ENCODE data around the gene CFAP73. TPM values are rescaled to one million over a fixed set of nuclear protein-coding genes. Genes with fewer than 3 reads are reported as not detected.

The CFAP73 gene
- total RNA-seq, 6 experiments from 2014 or later, result 0.17 TPM; not detected in 5

DNA sequence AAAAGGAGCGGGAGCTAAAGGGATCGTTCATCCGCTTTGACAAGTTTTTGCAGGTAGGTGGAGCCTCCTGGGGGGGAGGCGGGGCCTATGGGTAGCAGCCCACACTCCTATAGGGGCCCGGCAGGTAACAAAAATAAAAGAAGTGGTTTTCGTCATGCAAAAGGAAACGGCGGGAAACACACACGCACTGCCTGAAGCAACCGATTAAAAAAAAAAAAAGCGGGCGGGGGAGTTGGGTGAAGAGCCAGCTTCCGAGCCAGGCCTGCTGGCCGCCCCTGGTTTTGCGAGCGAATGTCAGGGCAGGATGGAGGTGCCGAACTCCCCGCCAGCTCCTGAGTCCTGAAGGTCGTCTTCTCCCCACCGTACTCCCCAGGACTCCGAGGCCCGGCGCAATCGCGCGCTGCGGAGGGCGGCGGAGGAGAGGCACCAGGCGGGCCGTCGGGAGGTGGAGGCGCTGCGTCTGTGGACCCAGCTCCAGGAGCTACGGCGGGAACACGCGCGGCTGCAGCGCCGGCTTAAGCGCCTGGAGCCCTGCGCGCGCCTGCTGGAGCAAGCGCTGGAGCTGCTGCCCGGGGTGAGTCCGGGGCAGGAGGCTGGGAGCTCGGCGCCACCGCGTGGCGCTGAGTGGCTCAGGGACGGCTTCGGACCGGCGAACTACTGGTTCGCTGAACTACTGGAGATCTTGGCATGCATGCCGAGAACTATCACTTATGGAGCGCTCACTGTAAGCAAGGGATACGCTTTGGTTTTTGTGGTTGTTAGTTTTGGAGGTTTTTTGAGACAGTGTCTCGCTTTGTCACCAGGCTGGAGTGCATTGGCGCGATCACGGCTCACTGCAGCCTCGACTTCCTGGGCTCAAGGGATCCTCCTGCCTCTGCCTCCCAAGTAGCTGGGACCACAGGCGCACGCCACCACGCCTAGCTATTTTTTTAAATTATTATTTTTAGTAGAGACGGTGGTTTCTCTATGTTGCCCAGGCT, 3.6 kb downstream of the CFAP73 start:
- Mint-ChIP-seq H3K27me3 (ENCODE audit: insufficient read depth) (peaks cover 24% of the 10 kb centered on the region), H3K27ac (no peak overlapping the region), H3K4me1 (ENCODE audit: low read depth) (peaks cover 24% of the 10 kb centered on the region), H3K36me3 (ENCODE audit: low read depth) (no peaks in the 10 kb centered on the region), H3K9me3 (no peaks in the 10 kb centered on the region), H3K4me3 (peak overlapping the region; percentile 64)
- TF ChIP-seq, protein P1, sequence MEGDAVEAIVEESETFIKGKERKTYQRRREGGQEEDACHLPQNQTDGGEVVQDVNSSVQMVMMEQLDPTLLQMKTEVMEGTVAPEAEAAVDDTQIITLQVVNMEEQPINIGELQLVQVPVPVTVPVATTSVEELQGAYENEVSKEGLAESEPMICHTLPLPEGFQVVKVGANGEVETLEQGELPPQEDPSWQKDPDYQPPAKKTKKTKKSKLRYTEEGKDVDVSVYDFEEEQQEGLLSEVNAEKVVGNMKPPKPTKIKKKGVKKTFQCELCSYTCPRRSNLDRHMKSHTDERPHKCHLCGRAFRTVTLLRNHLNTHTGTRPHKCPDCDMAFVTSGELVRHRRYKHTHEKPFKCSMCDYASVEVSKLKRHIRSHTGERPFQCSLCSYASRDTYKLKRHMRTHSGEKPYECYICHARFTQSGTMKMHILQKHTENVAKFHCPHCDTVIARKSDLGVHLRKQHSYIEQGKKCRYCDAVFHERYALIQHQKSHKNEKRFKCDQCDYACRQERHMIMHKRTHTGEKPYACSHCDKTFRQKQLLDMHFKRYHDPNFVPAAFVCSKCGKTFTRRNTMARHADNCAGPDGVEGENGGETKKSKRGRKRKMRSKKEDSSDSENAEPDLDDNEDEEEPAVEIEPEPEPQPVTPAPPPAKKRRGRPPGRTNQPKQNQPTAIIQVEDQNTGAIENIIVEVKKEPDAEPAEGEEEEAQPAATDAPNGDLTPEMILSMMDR (IDR thresholded peaks at IDR 0.05), result peak; percentile 63; the same call in 1 of the 2 replicates
- peak; percentile 55 for DNase-seq

DNA sequence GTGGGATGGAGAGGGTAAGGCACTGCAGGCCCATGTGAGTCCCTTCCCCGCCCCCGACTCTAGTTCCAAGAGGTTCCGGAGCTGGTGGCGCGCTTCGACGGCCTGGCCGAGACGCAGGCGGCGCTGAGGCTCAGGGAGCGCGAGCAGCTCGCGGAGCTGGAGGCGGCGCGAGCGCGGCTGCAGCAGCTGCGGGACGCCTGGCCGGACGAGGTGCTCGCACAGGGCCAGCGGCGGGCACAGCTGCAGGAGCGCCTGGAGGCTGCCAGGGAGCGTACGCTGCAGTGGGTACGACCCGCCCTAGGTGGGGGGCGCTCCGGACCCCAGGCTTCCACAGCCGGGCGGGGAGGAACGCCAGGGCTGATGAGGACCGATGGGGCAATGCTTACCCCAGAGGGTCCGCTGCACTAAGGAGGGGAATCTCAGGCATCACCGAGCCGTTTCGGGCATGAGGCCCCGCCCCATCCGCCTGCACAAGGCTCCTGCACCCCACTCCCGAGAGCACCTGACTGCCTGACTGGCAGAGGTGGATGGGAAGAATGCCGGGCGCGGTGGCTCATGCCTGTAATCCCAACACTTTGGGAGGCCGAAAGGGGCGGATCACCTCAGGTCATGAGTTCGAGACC, 4.9 kb downstream of the CFAP73 start:
- Mint-ChIP-seq H3K36me3 (ENCODE audit: low read depth) (no peaks in the 10 kb centered on the region), H3K27me3 (ENCODE audit: insufficient read depth) (peaks cover 24% of the 10 kb centered on the region), H3K27ac (no peak overlapping the region), H3K4me3 (no peak overlapping the region), H3K9me3 (no peaks in the 10 kb centered on the region), H3K4me1 (ENCODE audit: low read depth) (peaks cover 21% of the 10 kb centered on the region)
- TF ChIP-seq, protein P1 (IDR thresholded peaks at IDR 0.05), result no peak
- no peak for DNase-seq

DNA sequence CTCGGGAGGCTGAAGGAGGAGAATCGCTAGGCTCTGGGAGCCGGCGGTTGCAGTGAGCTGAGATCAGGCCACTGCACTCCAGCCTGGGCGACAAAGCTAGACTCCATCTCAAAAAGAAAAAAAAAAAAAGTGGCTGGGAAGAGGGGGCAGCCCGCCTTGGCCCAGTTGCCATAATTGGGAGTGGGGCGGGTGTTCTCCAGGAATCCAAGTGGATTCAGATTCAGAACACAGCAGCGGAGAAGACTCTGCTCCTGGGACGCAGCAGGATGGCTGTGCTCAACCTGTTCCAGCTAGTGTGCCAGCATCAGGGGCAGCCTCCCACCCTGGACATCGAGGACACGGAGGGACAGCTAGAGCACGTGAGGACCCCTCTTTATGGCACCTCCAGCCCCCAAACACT, 5.5 kb downstream of the CFAP73 start:
- H3K4me1 Mint-ChIP-seq (ENCODE audit: low read depth), result peaks cover 15% of the 10 kb centered on the region
- no peak overlapping the region for H3K4me3 Mint-ChIP-seq
- DNase-seq, result no peak
- TF ChIP-seq, protein P1 (IDR thresholded peaks at IDR 0.05), result no peak
- peaks cover 24% of the 10 kb centered on the region for H3K27me3 Mint-ChIP-seq (ENCODE audit: insufficient read depth)
- H3K36me3 Mint-ChIP-seq (ENCODE audit: low read depth), result no peaks in the 10 kb centered on the region
- H3K27ac Mint-ChIP-seq, result no peak overlapping the region
- H3K9me3 Mint-ChIP-seq, result no peaks in the 10 kb centered on the region

DNA sequence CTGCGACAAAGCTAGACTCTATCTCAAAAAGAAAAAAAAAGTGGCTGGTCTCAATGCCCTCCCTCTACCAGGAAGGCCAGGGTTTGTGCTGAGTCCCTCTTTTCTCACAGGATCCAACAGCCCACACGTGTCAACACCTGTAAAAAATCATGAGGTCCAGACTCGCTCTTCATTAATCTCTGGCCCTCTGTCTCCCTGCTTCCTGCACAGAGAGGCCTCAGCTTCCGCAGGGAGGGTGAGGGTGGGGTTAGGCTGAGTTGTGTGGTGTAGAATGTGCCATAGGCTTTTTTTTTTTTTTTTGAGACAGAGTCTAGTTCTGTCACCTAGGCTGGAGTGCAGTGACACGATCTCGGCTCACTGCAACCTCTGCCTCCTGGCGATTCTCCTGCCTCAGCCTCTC, 6.1 kb downstream of the CFAP73 start:
- H3K27ac Mint-ChIP-seq, result no peak overlapping the region
- H3K36me3 Mint-ChIP-seq (ENCODE audit: low read depth), result peaks cover 4% of the 10 kb centered on the region; the same call in 1 of the 2 replicates

DNA sequence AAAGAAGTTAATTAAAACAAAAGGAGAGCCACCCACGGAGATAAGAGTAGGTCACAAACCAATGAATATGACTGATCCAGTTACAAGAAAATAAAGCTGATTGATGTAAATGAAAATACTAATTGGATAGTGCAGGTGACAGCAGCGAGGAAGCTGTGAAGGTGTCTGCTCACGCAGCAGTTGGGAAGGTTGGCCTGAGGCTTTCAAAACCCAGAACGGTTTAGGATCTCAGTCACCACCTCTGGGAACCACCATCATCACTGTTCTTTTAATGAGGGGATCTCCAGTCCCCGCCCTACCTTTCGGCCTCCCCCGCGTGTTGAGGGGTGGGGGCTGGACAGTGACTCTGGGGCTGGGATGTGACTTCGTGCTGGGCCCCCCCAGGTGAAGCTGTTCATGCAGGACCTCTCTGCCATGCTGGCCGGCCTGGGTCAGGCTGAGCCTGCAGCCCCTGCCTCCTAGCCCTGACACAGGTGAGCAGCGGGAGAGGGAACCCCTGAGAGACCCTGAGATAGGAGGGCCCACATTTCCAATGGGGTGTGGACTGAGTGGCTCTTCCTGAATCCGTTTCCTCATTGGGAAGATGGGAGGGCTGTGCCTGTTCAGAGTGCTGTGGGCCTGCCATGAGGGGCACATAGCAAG, 7.8 kb downstream of the CFAP73 start:
- no peak overlapping the region for H3K27ac Mint-ChIP-seq
- H3K36me3 Mint-ChIP-seq (ENCODE audit: low read depth), result peaks cover 11% of the 10 kb centered on the region
- peaks cover 20% of the 10 kb centered on the region for H3K27me3 Mint-ChIP-seq (ENCODE audit: insufficient read depth)
- H3K9me3 Mint-ChIP-seq, result no peaks in the 10 kb centered on the region
- TF ChIP-seq, protein P1 (IDR thresholded peaks at IDR 0.05), result no peak
- peaks cover 7% of the 10 kb centered on the region for H3K4me1 Mint-ChIP-seq (ENCODE audit: low read depth)
- no peak for DNase-seq
- H3K4me3 Mint-ChIP-seq, result no peak overlapping the region

More for the DNA sequence above, 6.1 kb downstream of the CFAP73 start:
- Mint-ChIP-seq H3K4me3 (no peak overlapping the region), H3K27me3 (ENCODE audit: insufficient read depth) (peaks cover 24% of the 10 kb centered on the region), H3K4me1 (ENCODE audit: low read depth) (peaks cover 9% of the 10 kb centered on the region), H3K9me3 (no peaks in the 10 kb centered on the region)
- DNase-seq, result no peak
- TF ChIP-seq, protein P1 (IDR thresholded peaks at IDR 0.05), result no peak
